GM12801 (cell line): Measurements from ENCODE around the gene IGLON5.

ENCODE experiments used
- CTCF ChIP-seq: IDR thresholded peaks from one replicate; pipeline ENCODE4 v1.5.1; 2011; ENCODE audit warnings: control low read depth; ENCODE audit not compliant: insufficient read length; ENCODE audit errors: extremely low read depth

IGLON5 gene

GRCh38 chr19:51318687-51319648 is 7.5 kb downstream of the IGLON5 start:
- TF ChIP-seq CTCF, result no peak

- TF ChIP-seq CTCF, result no peak
These were observed 8.3 kb downstream of the IGLON5 start for GRCh38 chr19:51319649-51320279.

GRCh38 chr19:51320280-51320657 is 8.8 kb downstream of the IGLON5 start:
- no peak for TF ChIP-seq CTCF

GRCh38 chr19:51321799-51322198 is 10.4 kb downstream of the IGLON5 start:
- no peak for TF ChIP-seq CTCF

GRCh38 chr19:51323481-51324166 is 12.2 kb downstream of the IGLON5 start:
- TF ChIP-seq CTCF, result no peak

- TF ChIP-seq CTCF, result no peak
These were observed 12.7 kb downstream of the IGLON5 start for GRCh38 chr19:51324167-51324481.
